ENCODE measurements around the gene CCNY.

Gene CCNY

GRCh38 chr10:35565602-35566081, 229.3 kb downstream of the CCNY start:
- peaks cover 12 to 58% of the 10 kb centered on the region in 2 donors for H3K36me3 ChIP-seq (replicated peaks in 1 of 2; ENCODE audit: control insufficient read depth in 2 of 2, insufficient read depth in 2 of 2, low read length in 2 of 2)
- H3K9ac ChIP-seq (ENCODE audit: low read depth, low read length, poor library complexity): no peak overlapping the region
- no peak overlapping the region for H2AK5ac ChIP-seq (ENCODE audit: low read depth, low read length)
- H3K14ac ChIP-seq (ENCODE audit: low read length): no peak overlapping the region
- no peaks in the 10 kb centered on the region for H3K4me1 ChIP-seq (ENCODE audit: control insufficient read depth in 2 of 2, insufficient read depth in 1 of 2, low read depth in 1 of 2, low read length in 2 of 2)
- no peak overlapping the region for H2BK12ac ChIP-seq (ENCODE audit: low read length)
- H3K9me3 ChIP-seq (replicated peaks in 1 of 2; ENCODE audit: control insufficient read depth in 2 of 2, insufficient read depth in 1 of 2, low read depth in 1 of 2, low read length in 2 of 2): no peaks in the 10 kb centered on the region
- H3K27me3 ChIP-seq (ENCODE audit: control insufficient read depth in 3 of 3, insufficient read depth in 3 of 3, low read depth in 1 of 3, low read length in 3 of 3): no peaks in the 10 kb centered on the region
- H2BK120ac ChIP-seq (ENCODE audit: low read depth, low read length): no peak overlapping the region
- no peak overlapping the region for H3K4me2 ChIP-seq (ENCODE audit: insufficient read depth, low read length, poor library complexity, severe bottlenecking)
- no peak overlapping the region for H3K27ac ChIP-seq (replicated peaks; ENCODE audit: low read length)
- H2BK15ac ChIP-seq (ENCODE audit: low read length): no peak overlapping the region
- no peak overlapping the region for H4K8ac ChIP-seq (ENCODE audit: low read depth, low read length)
- H2BK5ac ChIP-seq (ENCODE audit: low read length): no peak overlapping the region
- H4K91ac ChIP-seq (ENCODE audit: low read depth, low read length, poor library complexity): no peak overlapping the region
- no peak for DNase-seq (ENCODE audit: low spot score)
- peaks cover 2% of the 10 kb centered on the region for H3K79me1 ChIP-seq (ENCODE audit: low read depth, low read length)
- no peak overlapping the region for H3K4me3 ChIP-seq (ENCODE audit: low read length in 2 of 2)
- H3K4ac ChIP-seq (ENCODE audit: low read length): no peak overlapping the region
- H2AFZ ChIP-seq (ENCODE audit: low read length): no peak overlapping the region
- H3K18ac ChIP-seq (ENCODE audit: low read length): no peak overlapping the region
- WGBS, 2 donors (ENCODE audit: extremely low coverage in 2 of 2, insufficient read length in 2 of 2, insufficient replicate concordance in 1 of 2): no CpG with 5 or more reads among the region's 8 CpGs
- no peak overlapping the region for H3K23ac ChIP-seq (ENCODE audit: low read depth, low read length, poor library complexity)

- Histone ChIP-seq H3K4me2 (ENCODE audit: insufficient read depth, low read length, poor library complexity, severe bottlenecking) (no peak overlapping the region), H4K91ac (ENCODE audit: low read depth, low read length, poor library complexity) (no peak overlapping the region), H3K18ac (ENCODE audit: low read length) (peak overlapping the region; percentile 19), H4K8ac (ENCODE audit: low read depth, low read length) (peak overlapping the region; percentile 43), H2BK12ac (ENCODE audit: low read length) (peak overlapping the region; percentile 30), H2BK120ac (ENCODE audit: low read depth, low read length) (no peak overlapping the region), H3K4ac (ENCODE audit: low read length) (no peak overlapping the region), H2BK15ac (ENCODE audit: low read length) (no peak overlapping the region), H2AK5ac (ENCODE audit: low read depth, low read length) (no peak overlapping the region), H3K79me1 (ENCODE audit: low read depth, low read length) (peaks cover 2% of the 10 kb centered on the region), H3K14ac (ENCODE audit: low read length) (no peak overlapping the region), H2AFZ (ENCODE audit: low read length) (no peak overlapping the region), H3K4me3 (ENCODE audit: low read length in 2 of 2) (no peak overlapping the region), H2BK5ac (ENCODE audit: low read length) (no peak overlapping the region), H3K36me3 (replicated peaks in 1 of 2; ENCODE audit: control insufficient read depth in 2 of 2, insufficient read depth in 2 of 2, low read length in 2 of 2) (peaks cover 15 to 58% of the 10 kb centered on the region in 2 donors), H3K9ac (ENCODE audit: low read depth, low read length, poor library complexity) (no peak overlapping the region), H3K9me3 (replicated peaks in 1 of 2; ENCODE audit: control insufficient read depth in 2 of 2, insufficient read depth in 1 of 2, low read depth in 1 of 2, low read length in 2 of 2) (no peaks in the 10 kb centered on the region), H3K27me3 (ENCODE audit: control insufficient read depth in 3 of 3, insufficient read depth in 3 of 3, low read depth in 1 of 3, low read length in 3 of 3) (no peaks in the 10 kb centered on the region), H3K4me1 (ENCODE audit: control insufficient read depth in 2 of 2, insufficient read depth in 1 of 2, low read depth in 1 of 2, low read length in 2 of 2) (no peaks in the 10 kb centered on the region), H3K23ac (ENCODE audit: low read depth, low read length, poor library complexity) (no peak overlapping the region), H3K27ac (replicated peaks; ENCODE audit: low read length) (no peak overlapping the region)
- WGBS, 2 donors (ENCODE audit: extremely low coverage in 2 of 2, insufficient read length in 2 of 2, insufficient replicate concordance in 1 of 2): no CpG with 5 or more reads among the region's 6 CpGs
- DNase-seq (ENCODE audit: low spot score): no peak
These were observed 231.6 kb downstream of the CCNY start for GRCh38 chr10:35567951-35568350.

GRCh38 chr10:35568483-35569015, 232.2 kb downstream of the CCNY start:
- H3K23ac ChIP-seq (ENCODE audit: low read depth, low read length, poor library complexity): no peak overlapping the region
- no peak overlapping the region for H3K9ac ChIP-seq (ENCODE audit: low read depth, low read length, poor library complexity)
- no peak overlapping the region for H4K8ac ChIP-seq (ENCODE audit: low read depth, low read length)
- peaks cover 2% of the 10 kb centered on the region for H3K79me1 ChIP-seq (ENCODE audit: low read depth, low read length)
- H3K4me1 ChIP-seq (ENCODE audit: control insufficient read depth in 2 of 2, insufficient read depth in 1 of 2, low read depth in 1 of 2, low read length in 2 of 2): no peaks in the 10 kb centered on the region
- H2BK12ac ChIP-seq (ENCODE audit: low read length): no peak overlapping the region
- no peak overlapping the region for H3K4me3 ChIP-seq (ENCODE audit: low read length in 2 of 2)
- H3K27me3 ChIP-seq (ENCODE audit: control insufficient read depth in 3 of 3, insufficient read depth in 3 of 3, low read depth in 1 of 3, low read length in 3 of 3): no peaks in the 10 kb centered on the region
- H2AFZ ChIP-seq (ENCODE audit: low read length): no peak overlapping the region
- H2AK5ac ChIP-seq (ENCODE audit: low read depth, low read length): no peak overlapping the region
- no peaks in the 10 kb centered on the region for H3K9me3 ChIP-seq (replicated peaks in 1 of 2; ENCODE audit: control insufficient read depth in 2 of 2, insufficient read depth in 1 of 2, low read depth in 1 of 2, low read length in 2 of 2)
- no peak overlapping the region for H2BK15ac ChIP-seq (ENCODE audit: low read length)
- H3K14ac ChIP-seq (ENCODE audit: low read length): peak overlapping the region; percentile 75
- WGBS, 2 donors (ENCODE audit: extremely low coverage in 2 of 2, insufficient read length in 2 of 2, insufficient replicate concordance in 1 of 2): no CpG with 5 or more reads among the region's 20 CpGs
- no peak overlapping the region for H3K4ac ChIP-seq (ENCODE audit: low read length)
- H3K27ac ChIP-seq (replicated peaks; ENCODE audit: low read length): no peak overlapping the region
- no peak overlapping the region for H3K4me2 ChIP-seq (ENCODE audit: insufficient read depth, low read length, poor library complexity, severe bottlenecking)
- no peak overlapping the region for H2BK120ac ChIP-seq (ENCODE audit: low read depth, low read length)
- peak overlapping the region; percentile 71 for H3K18ac ChIP-seq (ENCODE audit: low read length)
- DNase-seq (ENCODE audit: low spot score): no peak
- H4K91ac ChIP-seq (ENCODE audit: low read depth, low read length, poor library complexity): no peak overlapping the region
- H3K36me3 ChIP-seq (replicated peaks in 1 of 2; ENCODE audit: control insufficient read depth in 2 of 2, insufficient read depth in 2 of 2, low read length in 2 of 2): peaks cover 15 to 58% of the 10 kb centered on the region in 2 donors
- peak overlapping the region; percentile 24 for H2BK5ac ChIP-seq (ENCODE audit: low read length)

GRCh38 chr10:35569111-35569707, 232.9 kb downstream of the CCNY start:
- no peak overlapping the region for H4K8ac ChIP-seq (ENCODE audit: low read depth, low read length)
- no peaks in the 10 kb centered on the region for H3K27me3 ChIP-seq (ENCODE audit: control insufficient read depth in 3 of 3, insufficient read depth in 3 of 3, low read depth in 1 of 3, low read length in 3 of 3)
- H3K27ac ChIP-seq (replicated peaks; ENCODE audit: low read length): no peak overlapping the region
- H3K14ac ChIP-seq (ENCODE audit: low read length): peak overlapping the region; percentile 75
- no peak overlapping the region for H2BK12ac ChIP-seq (ENCODE audit: low read length)
- H3K4me1 ChIP-seq (ENCODE audit: control insufficient read depth in 2 of 2, insufficient read depth in 1 of 2, low read depth in 1 of 2, low read length in 2 of 2): no peaks in the 10 kb centered on the region
- peak overlapping the region; percentile 28 for H3K18ac ChIP-seq (ENCODE audit: low read length)
- no peak overlapping the region for H2BK5ac ChIP-seq (ENCODE audit: low read length)
- DNase-seq (ENCODE audit: low spot score): no peak
- H3K9me3 ChIP-seq (replicated peaks in 1 of 2; ENCODE audit: control insufficient read depth in 2 of 2, insufficient read depth in 1 of 2, low read depth in 1 of 2, low read length in 2 of 2): no peaks in the 10 kb centered on the region
- H2AFZ ChIP-seq (ENCODE audit: low read length): no peak overlapping the region
- H3K23ac ChIP-seq (ENCODE audit: low read depth, low read length, poor library complexity): no peak overlapping the region
- no peak overlapping the region for H3K4me3 ChIP-seq (ENCODE audit: low read length in 2 of 2)
- H4K91ac ChIP-seq (ENCODE audit: low read depth, low read length, poor library complexity): no peak overlapping the region
- no peak overlapping the region for H3K4me2 ChIP-seq (ENCODE audit: insufficient read depth, low read length, poor library complexity, severe bottlenecking)
- H2BK15ac ChIP-seq (ENCODE audit: low read length): no peak overlapping the region
- WGBS, 2 donors (ENCODE audit: extremely low coverage in 2 of 2, insufficient read length in 2 of 2, insufficient replicate concordance in 1 of 2): no CpG with 5 or more reads among the region's 19 CpGs
- H2AK5ac ChIP-seq (ENCODE audit: low read depth, low read length): no peak overlapping the region
- no peak overlapping the region for H2BK120ac ChIP-seq (ENCODE audit: low read depth, low read length)
- H3K4ac ChIP-seq (ENCODE audit: low read length): no peak overlapping the region
- peaks cover 15 to 56% of the 10 kb centered on the region in 2 donors for H3K36me3 ChIP-seq (replicated peaks in 1 of 2; ENCODE audit: control insufficient read depth in 2 of 2, insufficient read depth in 2 of 2, low read length in 2 of 2)
- H3K9ac ChIP-seq (ENCODE audit: low read depth, low read length, poor library complexity): no peak overlapping the region
- peaks cover 2% of the 10 kb centered on the region for H3K79me1 ChIP-seq (ENCODE audit: low read depth, low read length)
